GM21576 (cell line): ENCODE data around the gene CCDC169.

Experiments
- ATAC-seq: cut with Tn5 transposase; IDR thresholded peaks from one replicate; pipeline ENCODE4 v1.9.1; 2021; ENCODE audit warnings: mild to moderate bottlenecking, moderate library complexity; ENCODE audit not compliant: unreplicated experiment

Gene CCDC169

GRCh38 chr13:36244990-36245389 lies 52.6 kb downstream of the CCDC169 start:
- ATAC-seq, result no peak

- ATAC-seq, result no peak
Measured at GRCh38 chr13:36244073-36244472, 53.5 kb downstream of the CCDC169 start.

DNA sequence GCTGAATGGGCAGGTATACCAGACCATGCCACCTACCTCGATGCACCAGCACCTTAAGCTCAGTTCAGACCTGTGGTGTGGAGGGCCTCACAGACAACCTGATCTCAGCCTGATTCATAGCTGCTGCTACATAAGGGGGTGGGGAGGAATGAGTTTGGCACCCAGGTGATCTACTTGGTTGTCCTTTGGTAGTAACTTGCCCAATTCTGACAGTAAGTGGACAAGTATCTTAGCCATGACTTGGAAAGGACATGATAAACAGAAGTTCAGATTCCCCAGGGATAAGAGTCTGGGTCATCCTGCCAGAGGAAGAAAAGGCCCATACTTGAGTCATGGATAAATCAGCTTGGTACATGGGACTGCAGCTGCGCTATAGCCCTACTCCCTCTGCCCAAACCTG lies 54.9 kb downstream of the CCDC169 start:
- no peak for ATAC-seq

DNA sequence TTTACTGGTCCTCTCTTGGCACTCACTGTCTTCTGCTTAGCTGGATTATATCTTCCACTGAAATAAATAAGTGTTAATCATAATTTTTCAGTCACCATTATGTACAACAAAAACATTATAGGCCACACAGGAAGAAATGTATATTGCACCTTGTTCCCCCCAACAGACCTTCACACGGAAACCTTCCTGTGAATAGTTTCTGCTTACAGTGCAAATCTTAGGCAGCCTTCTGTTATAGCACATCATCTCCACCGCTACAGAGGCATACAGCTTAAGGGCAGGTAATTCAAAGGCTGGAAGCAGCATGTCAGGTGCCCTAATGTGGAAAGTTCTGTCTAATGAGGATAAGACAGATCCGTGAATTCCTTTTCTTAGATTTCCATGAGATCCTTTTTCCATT lies 66.4 kb downstream of the CCDC169 start:
- no peak for ATAC-seq

DNA sequence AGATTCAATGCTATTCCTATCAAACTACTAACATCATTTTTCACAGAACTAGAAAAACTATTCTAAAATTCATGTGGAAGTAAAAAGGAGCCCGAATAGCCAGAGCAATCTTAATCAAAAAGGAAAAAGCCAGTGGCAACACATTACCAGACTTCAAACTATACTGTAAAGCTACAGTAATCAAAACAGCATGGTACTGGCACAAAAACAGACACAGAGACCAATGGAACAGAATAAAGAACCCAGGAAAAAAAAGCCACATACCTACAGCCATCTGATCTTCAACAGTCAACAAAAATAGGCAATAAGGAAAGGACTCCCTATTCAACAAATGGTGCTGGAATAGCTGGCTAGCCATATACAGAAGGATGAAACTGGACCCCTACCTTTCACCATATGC lies 72.9 kb downstream of the CCDC169 start:
- ATAC-seq, result no peak

- no peak for ATAC-seq
Measured at GRCh38 chr13:36219883-36220282, 77.7 kb downstream of the CCDC169 start.

- ATAC-seq, result no peak
Measured at GRCh38 chr13:36217456-36217855, 80.2 kb downstream of the CCDC169 start.

DNA sequence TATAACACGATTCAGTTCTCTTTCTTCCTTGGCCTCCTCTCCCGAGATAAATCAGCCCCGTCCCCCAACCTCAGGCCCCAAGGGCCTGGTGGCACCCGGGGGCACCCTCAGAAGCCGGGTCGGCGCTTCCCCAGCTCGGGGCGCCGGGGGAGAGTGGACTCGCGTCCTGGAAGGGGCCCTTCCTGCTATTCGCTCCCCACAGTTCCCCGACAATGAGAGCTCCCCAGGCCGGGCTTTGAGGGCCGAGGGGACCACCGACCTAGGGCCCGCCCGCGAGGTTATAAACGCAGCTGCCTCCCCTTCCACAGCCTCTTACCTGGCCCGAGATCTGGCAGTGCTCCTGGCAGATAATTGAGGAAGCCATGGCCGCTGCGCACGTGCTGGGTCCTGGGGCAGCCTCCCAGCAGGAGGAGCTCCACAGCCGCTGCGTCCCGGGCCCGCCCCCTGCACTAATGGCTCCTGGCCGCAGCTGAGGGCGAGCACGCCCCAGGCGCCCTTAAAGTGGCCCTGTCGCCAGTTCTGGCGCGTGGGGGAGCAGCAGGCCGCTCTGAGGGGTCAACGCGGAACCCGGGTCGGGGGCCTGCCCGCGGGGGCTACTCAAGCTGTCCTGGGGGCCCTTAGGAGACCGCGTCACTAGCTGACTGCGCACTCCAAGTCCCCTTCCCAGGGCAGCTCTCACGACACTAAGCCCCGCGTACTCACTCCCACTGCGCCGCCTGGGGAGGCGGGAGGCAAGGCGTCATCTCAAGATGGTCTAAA lies 83.3 kb downstream of the CCDC169 start, which contains the start of gene SOHLH2:
Gene SOHLH2 (minus strand): TSS at position 394 of the 759 bp plus-strand sequence. CDS start 30 bp downstream, at position 364.
- no peak for ATAC-seq

- ATAC-seq, result no peak
Measured at GRCh38 chr13:36212789-36213188, 84.8 kb downstream of the CCDC169 start.

GRCh38 chr13:36211567-36211966 lies 86.0 kb downstream of the CCDC169 start:
- no peak for ATAC-seq

DNA sequence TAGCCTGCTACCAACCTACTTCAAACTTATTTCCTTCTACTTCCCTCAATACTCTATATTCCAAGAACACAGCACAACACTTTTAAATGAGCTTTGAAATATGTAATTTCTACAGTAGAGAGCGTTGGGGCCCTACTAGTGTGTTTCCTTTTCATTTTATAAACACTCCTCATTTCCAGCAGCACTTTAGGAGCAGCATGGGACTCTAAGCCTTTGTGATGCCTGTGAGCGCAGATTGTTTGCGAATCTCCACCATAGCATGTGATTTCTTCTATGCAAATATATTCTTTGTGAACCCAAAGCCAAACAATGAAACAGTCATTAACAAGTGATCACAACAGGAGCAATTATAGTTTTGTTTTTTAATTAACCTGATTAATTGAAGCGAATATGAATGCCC lies 86.9 kb downstream of the CCDC169 start:
- ATAC-seq, result no peak

- ATAC-seq, result no peak
Measured at GRCh38 chr13:36207672-36208071, 89.9 kb downstream of the CCDC169 start.

GRCh38 chr13:36193151-36193855 lies 104.3 kb downstream of the CCDC169 start:
- ATAC-seq, result no peak

- ATAC-seq, result no peak
Measured at GRCh38 chr13:36192166-36192565, 105.4 kb downstream of the CCDC169 start.

- no peak for ATAC-seq
Measured at GRCh38 chr13:36190771-36191170, 106.8 kb downstream of the CCDC169 start.

- no peak for ATAC-seq
Measured at GRCh38 chr13:36188441-36188840, 109.2 kb downstream of the CCDC169 start.

DNA sequence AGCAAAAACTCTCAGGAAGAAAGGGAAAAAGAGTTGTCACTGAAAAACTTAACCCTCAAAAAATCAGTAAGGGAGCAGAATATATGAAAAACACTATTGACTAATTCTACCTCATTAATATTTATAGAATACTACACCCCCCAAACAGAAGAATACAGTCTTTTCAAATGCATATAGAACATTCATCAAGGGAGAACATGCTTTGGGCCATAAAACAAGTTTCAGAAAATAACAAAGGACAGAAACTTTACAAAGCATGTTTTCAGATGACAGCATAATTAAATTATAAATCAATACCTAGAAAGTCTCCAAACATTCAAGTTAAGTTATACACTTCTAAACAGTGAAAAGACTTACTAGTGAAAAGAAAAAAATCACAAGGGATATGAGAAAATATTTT lies 113.7 kb downstream of the CCDC169 start:
- no peak for ATAC-seq
